HepG2 (cell line): ENCODE data around the gene CAPZA3. TPM values are rescaled to one million over a fixed set of nuclear protein-coding genes. Genes with fewer than 3 reads are reported as not detected.

ENCODE experiments used
- ATAC-seq: fragments of 200-7000 bp; cut with Tn5 transposase; 3 replicates; pipeline ENCODE4 v1.9.1; 2020; ENCODE audit warnings: mild to moderate bottlenecking, moderate library complexity
- BruUV-seq: library from RNA; stranded (reverse); fragments of 400-500 nt; replicated peaks from 2 replicates; lab custom pipeline; 2021; lab: Mats Ljungman, UMichigan
- CTCF ChIA-PET: fragments of 300-600 bp; formaldehyde crosslinking; extraction: SDS; loops from one replicate; lab custom pipeline; 2021; ENCODE audit warnings: low total read pairs, inconsistent platforms, low intra/inter-chr PET ratio; lab: Yijun Ruan, JAX
- POLR2A ChIA-PET: fragments of 350-600 bp; sonication (Branson Sonifier 250); formaldehyde crosslinking; loops from one replicate; lab custom pipeline; 2020; ENCODE audit warnings: antibody characterized with exemption, inconsistent platforms; lab: Yijun Ruan, JAX
- DNase-seq: peaks from one replicate; pipeline ENCODE4 v3.0.0-alpha.2; 2015; ENCODE audit warnings: low spot score
- FAIRE-seq: peaks from 3 replicates; lab custom pipeline; 2011; peaks lifted over from hg19 to GRCh38; lab: Jason Lieb, UNC
- H2AFZ ChIP-seq: one replicate; pipeline ENCODE4 v1.6.1; 2011; ENCODE audit warnings: low read length, inconsistent platforms
- H3K27ac ChIP-seq: fragments of 300-600 bp; 3 replicates; pipeline ENCODE4 v1.8.0; 2011; ENCODE audit warnings: mixed run types, mild to moderate bottlenecking, mixed read lengths, low read length, inconsistent platforms; ENCODE audit not compliant: insufficient read depth; ENCODE audit errors: extremely low read length
- H3K27me3 ChIP-seq, 2 experiments: fragments of 200-600 bp in 1 of 2; 2 replicates in 1 of 2; 3 replicates in 1 of 2; pipeline versions ENCODE4 v1.6.0 to v1.8.0; 2011; ENCODE audit warnings: low read length in 2 of 2, mild to moderate bottlenecking in 2 of 2, moderate library complexity in 2 of 2, inconsistent platforms in 1 of 2; ENCODE audit not compliant: insufficient read depth in 2 of 2, control insufficient read depth in 1 of 2
- H3K36me3 ChIP-seq, 2 experiments: fragments of 200-600 bp in 1 of 2; replicated peaks in 1 of 2; 2 replicates in 1 of 2; 3 replicates in 1 of 2; pipeline versions ENCODE4 v1.5.1 to v1.8.0; 2011; ENCODE audit warnings: low read length in 2 of 2, inconsistent platforms in 1 of 2; ENCODE audit not compliant: insufficient read depth in 2 of 2, control insufficient read depth in 1 of 2
- H3K4me1 ChIP-seq: 2 replicates; pipeline ENCODE4 v1.5.1; 2012; ENCODE audit warnings: low read length, inconsistent platforms; ENCODE audit not compliant: insufficient read depth
- H3K4me2 ChIP-seq: 2 replicates; pipeline ENCODE4 v1.6.0; 2011; ENCODE audit warnings: low read depth, low read length, inconsistent platforms
- H3K4me3 ChIP-seq, 3 experiments: fragments of 200-600 bp in 1 of 3; sonication (generic), shearing (Covaris generic) in 1 of 3; replicated peaks in 1 of 3; 2 replicates each; pipeline ENCODE4 v1.5.1; 2011 to 2016; ENCODE audit warnings: low read length in 3 of 3, inconsistent platforms in 2 of 3, low read depth in 2 of 3, mild to moderate bottlenecking in 2 of 3, control low read depth in 1 of 3, mixed read lengths in 1 of 3; ENCODE audit not compliant: insufficient read depth in 1 of 3
- H3K79me2 ChIP-seq: one replicate; pipeline ENCODE4 v1.6.1; 2011; ENCODE audit warnings: low read length, inconsistent platforms; ENCODE audit not compliant: insufficient read depth
- H3K9ac ChIP-seq: 2 replicates; pipeline ENCODE4 v1.6.0; 2011; ENCODE audit warnings: mild to moderate bottlenecking, low read depth, low read length, inconsistent platforms; ENCODE audit not compliant: insufficient read depth
- H3K9me3 ChIP-seq: 2 replicates; pipeline ENCODE4 v1.5.1; 2012; ENCODE audit warnings: mild to moderate bottlenecking, low read length
- H4K20me1 ChIP-seq: 2 replicates; pipeline ENCODE4 v1.6.0; 2011; ENCODE audit warnings: inconsistent platforms, mild to moderate bottlenecking, low read length, moderate library complexity; ENCODE audit not compliant: insufficient read depth
- EZH2 ChIP-seq: conservative IDR thresholded peaks from 2 replicates; pipeline ENCODE4 v1.6.1; 2012; ENCODE audit warnings: mild to moderate bottlenecking, low read depth, low read length, moderate library complexity
- HCFC1 ChIP-seq: fragments of 150-350 bp; IDR thresholded peaks from 2 replicates; pipeline ENCODE4 v1.6.1; 2014; ENCODE audit warnings: low read depth, low read length
- HDAC6 ChIP-seq: fragments of 200-600 bp; sonication (generic); IDR thresholded peaks from 2 replicates; pipeline ENCODE4 v1.7.0; 2017; ENCODE audit warnings: mild to moderate bottlenecking, antibody characterized with exemption, low read length, low read depth
- JUND ChIP-seq: sonication (generic); formaldehyde crosslinking; IDR thresholded peaks from 2 replicates; pipeline ENCODE4 v1.8.0; 2022; ENCODE audit warnings: mild to moderate bottlenecking, missing genetic modification reagents
- KDM2A ChIP-seq: sonication (generic); formaldehyde crosslinking; IDR thresholded peaks from 2 replicates; pipeline ENCODE4 v1.4.0; 2020; ENCODE audit warnings: low read depth, missing genetic modification reagents, borderline replicate concordance
- KDM4B ChIP-seq: sonication (generic); formaldehyde crosslinking; IDR thresholded peaks from 2 replicates; pipeline ENCODE4 v1.4.0; 2020; ENCODE audit warnings: missing genetic modification reagents
- MEIS1 ChIP-seq: sonication (generic); formaldehyde crosslinking; IDR thresholded peaks from 2 replicates; pipeline ENCODE4 v1.9.0; 2021; ENCODE audit warnings: mild to moderate bottlenecking, missing genetic modification reagents, moderate library complexity, borderline replicate concordance
- RAD21 ChIP-seq: fragments of 450-650 bp; formaldehyde crosslinking; IDR thresholded peaks from 2 replicates; pipeline ENCODE4 v1.5.0; 2020; ENCODE audit warnings: mild to moderate bottlenecking
- RBFOX2 ChIP-seq: fragments of 200-400 bp; formaldehyde crosslinking; IDR thresholded peaks from 2 replicates; pipeline ENCODE4 v1.6.1; 2017; ENCODE audit warnings: low read depth, mild to moderate bottlenecking, low read length
- XBP1 ChIP-seq: sonication (generic); formaldehyde crosslinking; IDR thresholded peaks from 2 replicates; pipeline ENCODE4 v1.5.0; 2020; ENCODE audit warnings: missing genetic modification reagents
- ZBTB42 ChIP-seq: sonication (generic); formaldehyde crosslinking; IDR thresholded peaks from 2 replicates; pipeline ENCODE4 v1.5.0; 2020; ENCODE audit warnings: mild to moderate bottlenecking, missing genetic modification reagents
- ZKSCAN1 ChIP-seq: fragments of 150-350 bp; IDR thresholded peaks from 2 replicates; pipeline ENCODE4 v1.6.1; 2014; ENCODE audit warnings: low read length
- ZNF256 ChIP-seq: sonication (generic); formaldehyde crosslinking; conservative IDR thresholded peaks from 2 replicates; pipeline ENCODE4 v1.4.0; 2020; ENCODE audit warnings: missing genetic modification reagents
- ZNF333 ChIP-seq: sonication (generic); formaldehyde crosslinking; IDR thresholded peaks from 2 replicates; pipeline ENCODE4 v1.4.0; 2020; ENCODE audit warnings: mild to moderate bottlenecking, missing genetic modification reagents, borderline replicate concordance
- ZNF619 ChIP-seq: sonication (generic); formaldehyde crosslinking; IDR thresholded peaks from 2 replicates; pipeline ENCODE4 v1.4.0; 2020; ENCODE audit warnings: mild to moderate bottlenecking, missing genetic modification reagents
- ZNF709 ChIP-seq: sonication (generic); formaldehyde crosslinking; IDR thresholded peaks from 2 replicates; pipeline ENCODE4 v1.5.0; 2020; ENCODE audit warnings: mild to moderate bottlenecking, missing genetic modification reagents
- ZNF781 ChIP-seq: sonication (generic); formaldehyde crosslinking; IDR thresholded peaks from 2 replicates; pipeline ENCODE4 v1.5.1; 2020; ENCODE audit warnings: borderline replicate concordance, mild to moderate bottlenecking, missing genetic modification reagents; ENCODE audit errors: not compliant biosample characterization
- ZNF841 ChIP-seq: sonication (generic); formaldehyde crosslinking; IDR thresholded peaks from 2 replicates; pipeline ENCODE4 v1.8.1; 2023; ENCODE audit warnings: missing genetic modification reagents, borderline replicate concordance
- ZNF879 ChIP-seq: sonication (generic); formaldehyde crosslinking; IDR thresholded peaks from 2 replicates; pipeline ENCODE4 v1.8.1; 2023; ENCODE audit warnings: missing genetic modification reagents
- WGBS: methylation state at CpG from one replicate; pipeline ENCODE4 v1.1.6; 2017; ENCODE audit warnings: low lambda C conversion rate; 5-methylcytosine and 5-hydroxymethylcytosine counted together
- in situ Hi-C: cut with HindIII; loops from 2 replicates; pipeline ENCODE4 v1.10.0; 2017; ENCODE audit warnings: low pct_unique_long_range_greater_than_20kb; ENCODE audit not compliant: extremely low pct_ligation_motif_present
- intact Hi-C: fragments of 100-400 bp; cut with micrococcal nuclease; formaldehyde crosslinking; loops from one replicate; pipeline ENCODE4 v1.10.0; 2022; ENCODE audit not compliant: unreplicated experiment
- polyA plus RNA-seq, 8 experiments: library from polyadenylated mRNA; depleted of rRNA in 3 of 8; stranded (reverse) in 7 of 8; unstranded in 1 of 8; fragments of >200 nt; fragmentation: Illumina TruSeq in 4 of 8; extraction: Trizol in 4 of 8; gene quantifications; 2 replicates each; pipeline versions ENCODE4 v1.2.1 to v1.2.3, GENCODE V29; 2011 to 2016; ENCODE audit warnings: low read depth in 4 of 8, missing spikeins in 1 of 8, mixed read lengths in 1 of 8; ENCODE audit not compliant: insufficient read depth in 1 of 8
- total RNA-seq, 5 experiments: library from RNA; depleted of rRNA; stranded (reverse); fragments of >200 nt; fragmentation: Illumina TruSeq; extraction: Trizol; gene quantifications; 2 replicates each; pipeline ENCODE4 v1.2.3, GENCODE V29; 2016; ENCODE audit warnings: low read depth in 1 of 5
- TF ChIP-seq, protein P1 (sequence below): sonication (generic); formaldehyde crosslinking; IDR thresholded peaks from 2 replicates; pipeline ENCODE4 v1.4.0; 2020; ENCODE audit warnings: missing genetic modification reagents
- TF ChIP-seq, protein P2 (sequence below): sonication (generic); formaldehyde crosslinking; IDR thresholded peaks from 2 replicates; pipeline ENCODE4 v1.8.1; 2023; ENCODE audit warnings: mild to moderate bottlenecking, moderate library complexity, missing genetic modification reagents
- TF ChIP-seq, protein P3 (sequence below): sonication (generic); formaldehyde crosslinking; IDR thresholded peaks from 2 replicates; pipeline ENCODE4 v1.5.0; 2020; ENCODE audit warnings: missing genetic modification reagents, mild to moderate bottlenecking, borderline replicate concordance
- TF ChIP-seq, protein P4 (sequence below): sonication (generic); formaldehyde crosslinking; IDR thresholded peaks from 2 replicates; pipeline ENCODE4 v1.4.0; 2020; ENCODE audit warnings: missing genetic modification reagents

The CAPZA3 gene
- total and polyA plus RNA-seq, 2 of the 13 experiments (the other 11 are each of a cell fraction or from before 2014, with no cell fraction given): not detected

DNA sequence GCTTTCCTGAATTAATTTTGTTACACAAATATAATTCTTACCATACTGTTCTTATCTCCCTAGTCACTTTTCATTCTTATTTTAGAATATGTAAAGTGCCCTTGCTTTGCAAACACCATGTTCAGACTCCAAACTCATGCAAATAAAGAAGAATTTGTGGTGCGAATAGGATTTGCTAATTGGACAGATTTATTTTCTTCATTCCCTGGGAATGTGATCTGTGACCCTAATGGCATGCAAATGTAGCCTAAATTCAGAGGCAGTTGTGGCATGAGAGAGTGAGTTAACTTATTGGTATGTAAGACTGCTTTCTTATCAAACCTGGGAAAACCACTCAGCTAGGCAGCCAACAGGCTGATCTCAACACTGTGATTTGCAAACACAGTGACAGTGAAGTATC, 10.0 kb downstream of the CAPZA3 start (continued):
- TF ChIP-seq, protein P1, sequence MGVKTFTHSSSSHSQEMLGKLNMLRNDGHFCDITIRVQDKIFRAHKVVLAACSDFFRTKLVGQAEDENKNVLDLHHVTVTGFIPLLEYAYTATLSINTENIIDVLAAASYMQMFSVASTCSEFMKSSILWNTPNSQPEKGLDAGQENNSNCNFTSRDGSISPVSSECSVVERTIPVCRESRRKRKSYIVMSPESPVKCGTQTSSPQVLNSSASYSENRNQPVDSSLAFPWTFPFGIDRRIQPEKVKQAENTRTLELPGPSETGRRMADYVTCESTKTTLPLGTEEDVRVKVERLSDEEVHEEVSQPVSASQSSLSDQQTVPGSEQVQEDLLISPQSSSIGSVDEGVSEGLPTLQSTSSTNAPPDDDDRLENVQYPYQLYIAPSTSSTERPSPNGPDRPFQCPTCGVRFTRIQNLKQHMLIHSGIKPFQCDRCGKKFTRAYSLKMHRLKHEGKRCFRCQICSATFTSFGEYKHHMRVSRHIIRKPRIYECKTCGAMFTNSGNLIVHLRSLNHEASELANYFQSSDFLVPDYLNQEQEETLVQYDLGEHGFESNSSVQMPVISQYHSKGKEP: no peak
- no peak for TF ChIP-seq EZH2
- no peak for TF ChIP-seq KDM2A
- TF ChIP-seq RBFOX2: no peak
- TF ChIP-seq ZNF709 (CRISPR knock-in tag): no peak
- no peak for TF ChIP-seq JUND (CRISPR knock-in tag)
- TF ChIP-seq ZNF841: no peak
- no peak for TF ChIP-seq XBP1 (CRISPR knock-in tag)
- no peak for TF ChIP-seq RAD21

DNA sequence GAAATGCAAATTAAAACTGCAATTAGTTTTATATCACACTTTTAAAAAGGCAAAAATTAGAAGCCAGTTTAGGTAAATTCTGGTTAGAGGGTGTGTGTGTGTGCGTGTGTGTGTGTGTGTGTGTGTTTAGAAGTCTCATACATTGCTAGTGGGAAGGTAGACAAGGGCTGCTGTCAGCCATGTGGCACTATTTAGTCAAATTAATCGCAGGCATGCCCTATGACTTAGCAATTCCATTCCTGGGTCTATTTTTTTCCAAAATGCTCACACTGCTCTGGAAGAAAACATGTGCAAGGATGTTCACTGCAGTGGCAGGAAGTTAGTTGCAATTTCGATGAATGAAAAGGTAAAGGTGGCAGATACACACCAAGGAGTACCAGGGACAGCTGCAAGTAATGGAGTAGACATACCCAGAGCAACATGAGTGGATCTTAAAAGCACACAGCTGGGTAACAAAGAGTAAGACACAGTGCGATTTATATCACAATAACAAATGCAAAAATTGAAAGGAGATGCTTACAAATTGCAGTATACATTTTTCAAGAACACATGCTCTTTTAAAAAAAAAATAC, 11.6 kb downstream of the CAPZA3 start:
- Histone ChIP-seq H3K27me3 (0 out of 5 replicates have a peak, but pooled peaks cover 0 to 5% of the 10 kb centered on the region in 2 experiments), H2AFZ (no peak overlapping the region), H3K4me2 (no peak overlapping the region), H4K20me1 (no peaks in the 10 kb centered on the region), H3K36me3 (no peaks in the 10 kb centered on the region), H3K9me3 (no peaks in the 10 kb centered on the region), H3K79me2 (no peaks in the 10 kb centered on the region), H3K9ac (no peak overlapping the region), H3K4me3 (no peak overlapping the region), H3K27ac (no peak overlapping the region), H3K4me1 (no peaks in the 10 kb centered on the region)
- ATAC-seq: no peak
- in situ Hi-C loops: no loop called here
- FAIRE-seq: no peak
- no TSS peak for BruUV-seq
- POLR2A ChIA-PET: no interaction called here
- intact Hi-C loops: no loop called here
- CTCF ChIA-PET: no interaction called here
- no peak for DNase-seq
- 0% methylated on average over 4 of the region's 4 CpGs for WGBS
- TF ChIP-seq, protein P2, sequence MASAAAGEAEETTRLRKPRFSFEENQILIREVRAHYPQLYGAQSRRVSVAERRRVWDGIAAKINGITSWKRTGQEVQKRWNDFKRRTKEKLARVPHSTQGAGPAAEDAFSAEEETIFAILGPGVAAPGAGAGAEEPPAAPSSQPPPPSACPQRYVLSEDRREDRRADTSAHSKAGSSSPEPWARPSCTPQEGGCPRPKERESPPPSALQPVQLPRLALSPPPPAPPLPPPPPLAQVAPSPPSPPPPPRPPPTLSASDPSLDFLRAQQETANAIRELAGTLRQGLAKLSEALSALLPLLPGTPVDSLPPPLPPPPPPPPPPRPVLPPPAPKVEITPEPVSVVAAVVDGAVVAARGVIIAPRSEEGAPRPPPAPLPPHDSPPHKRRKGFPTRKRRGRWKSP (CRISPR knock-in tag): no peak
- TF ChIP-seq, protein P3, sequence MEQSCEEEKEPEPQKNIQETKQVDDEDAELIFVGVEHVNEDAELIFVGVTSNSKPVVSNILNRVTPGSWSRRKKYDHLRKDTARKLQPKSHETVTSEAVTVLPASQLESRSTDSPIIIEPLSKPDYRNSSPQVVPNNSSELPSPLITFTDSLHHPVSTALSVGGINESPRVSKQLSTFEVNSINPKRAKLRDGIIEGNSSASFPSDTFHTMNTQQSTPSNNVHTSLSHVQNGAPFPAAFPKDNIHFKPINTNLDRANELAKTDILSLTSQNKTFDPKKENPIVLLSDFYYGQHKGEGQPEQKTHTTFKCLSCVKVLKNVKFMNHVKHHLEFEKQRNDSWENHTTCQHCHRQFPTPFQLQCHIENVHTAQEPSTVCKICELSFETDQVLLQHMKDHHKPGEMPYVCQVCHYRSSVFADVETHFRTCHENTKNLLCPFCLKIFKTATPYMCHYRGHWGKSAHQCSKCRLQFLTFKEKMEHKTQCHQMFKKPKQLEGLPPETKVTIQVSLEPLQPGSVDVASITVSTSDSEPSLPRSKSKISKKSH (CRISPR knock-in tag): no peak
- TF ChIP-seq ZNF256: no peak
- TF ChIP-seq ZNF781 (CRISPR knock-in tag): no peak
- TF ChIP-seq ZBTB42 (CRISPR knock-in tag): no peak
- no peak for TF ChIP-seq ZNF879
- no peak for TF ChIP-seq ZNF619
- no peak for TF ChIP-seq MEIS1 (CRISPR knock-in tag)
- TF ChIP-seq KDM4B (CRISPR knock-in tag): no peak
- TF ChIP-seq ZKSCAN1: no peak
- no peak for TF ChIP-seq HDAC6
- TF ChIP-seq, protein P4, sequence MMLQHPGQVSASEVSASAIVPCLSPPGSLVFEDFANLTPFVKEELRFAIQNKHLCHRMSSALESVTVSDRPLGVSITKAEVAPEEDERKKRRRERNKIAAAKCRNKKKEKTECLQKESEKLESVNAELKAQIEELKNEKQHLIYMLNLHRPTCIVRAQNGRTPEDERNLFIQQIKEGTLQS: no peak
- no peak for TF ChIP-seq ZNF333 (CRISPR knock-in tag)
- no peak for TF ChIP-seq HCFC1
